Measurements from ENCODE around the gene C1orf159.

Gene C1orf159

DNA sequence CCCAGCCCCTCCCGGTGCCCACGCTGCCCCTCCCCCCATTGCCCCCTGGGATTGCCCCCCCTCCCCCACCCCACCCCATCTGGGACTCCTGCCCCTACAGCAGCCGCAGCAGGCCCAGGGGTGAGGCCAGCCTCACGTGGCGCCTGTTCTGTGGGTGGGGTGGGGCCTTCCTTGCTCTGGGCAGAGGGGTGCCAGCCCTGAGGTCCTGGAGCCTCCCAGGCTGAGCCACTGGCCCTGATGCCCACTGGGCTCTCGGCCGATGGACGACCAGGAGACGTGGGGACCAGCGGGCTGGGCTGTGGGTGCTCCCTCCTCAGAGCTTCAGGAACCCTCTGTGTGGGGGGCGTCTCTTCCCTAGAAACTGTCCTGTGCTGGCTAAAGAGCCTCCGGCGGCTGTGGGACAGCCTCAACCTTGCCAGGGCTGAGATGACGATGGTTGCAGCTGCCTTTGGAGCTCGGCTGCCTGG lies 5.8 kb upstream of the C1orf159 start:
- TF ChIP-seq, protein P1, sequence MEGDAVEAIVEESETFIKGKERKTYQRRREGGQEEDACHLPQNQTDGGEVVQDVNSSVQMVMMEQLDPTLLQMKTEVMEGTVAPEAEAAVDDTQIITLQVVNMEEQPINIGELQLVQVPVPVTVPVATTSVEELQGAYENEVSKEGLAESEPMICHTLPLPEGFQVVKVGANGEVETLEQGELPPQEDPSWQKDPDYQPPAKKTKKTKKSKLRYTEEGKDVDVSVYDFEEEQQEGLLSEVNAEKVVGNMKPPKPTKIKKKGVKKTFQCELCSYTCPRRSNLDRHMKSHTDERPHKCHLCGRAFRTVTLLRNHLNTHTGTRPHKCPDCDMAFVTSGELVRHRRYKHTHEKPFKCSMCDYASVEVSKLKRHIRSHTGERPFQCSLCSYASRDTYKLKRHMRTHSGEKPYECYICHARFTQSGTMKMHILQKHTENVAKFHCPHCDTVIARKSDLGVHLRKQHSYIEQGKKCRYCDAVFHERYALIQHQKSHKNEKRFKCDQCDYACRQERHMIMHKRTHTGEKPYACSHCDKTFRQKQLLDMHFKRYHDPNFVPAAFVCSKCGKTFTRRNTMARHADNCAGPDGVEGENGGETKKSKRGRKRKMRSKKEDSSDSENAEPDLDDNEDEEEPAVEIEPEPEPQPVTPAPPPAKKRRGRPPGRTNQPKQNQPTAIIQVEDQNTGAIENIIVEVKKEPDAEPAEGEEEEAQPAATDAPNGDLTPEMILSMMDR (IDR thresholded peaks at IDR 0.05; ENCODE audit: poor library complexity, severe bottlenecking) = no peak
- Histone ChIP-seq H3K4me1 (ENCODE audit: insufficient read depth, poor library complexity, severe bottlenecking) (no peaks in the 10 kb centered on the region), H3K4me3 (ENCODE audit: severe bottlenecking) (no peak overlapping the region), H3K27me3 (ENCODE audit: insufficient read depth, poor library complexity, severe bottlenecking) (peaks cover 9% of the 10 kb centered on the region), H3K36me3 (ENCODE audit: low read depth) (no peaks in the 10 kb centered on the region), H3K27ac (ENCODE audit: poor library complexity, severe bottlenecking) (no peak overlapping the region), H3K9me3 (ENCODE audit: severe bottlenecking) (no peaks in the 10 kb centered on the region)
- DNase-seq (ENCODE audit: low spot score) (no peak), ATAC-seq (ENCODE audit: low read depth) (peak; percentile 28)

DNA sequence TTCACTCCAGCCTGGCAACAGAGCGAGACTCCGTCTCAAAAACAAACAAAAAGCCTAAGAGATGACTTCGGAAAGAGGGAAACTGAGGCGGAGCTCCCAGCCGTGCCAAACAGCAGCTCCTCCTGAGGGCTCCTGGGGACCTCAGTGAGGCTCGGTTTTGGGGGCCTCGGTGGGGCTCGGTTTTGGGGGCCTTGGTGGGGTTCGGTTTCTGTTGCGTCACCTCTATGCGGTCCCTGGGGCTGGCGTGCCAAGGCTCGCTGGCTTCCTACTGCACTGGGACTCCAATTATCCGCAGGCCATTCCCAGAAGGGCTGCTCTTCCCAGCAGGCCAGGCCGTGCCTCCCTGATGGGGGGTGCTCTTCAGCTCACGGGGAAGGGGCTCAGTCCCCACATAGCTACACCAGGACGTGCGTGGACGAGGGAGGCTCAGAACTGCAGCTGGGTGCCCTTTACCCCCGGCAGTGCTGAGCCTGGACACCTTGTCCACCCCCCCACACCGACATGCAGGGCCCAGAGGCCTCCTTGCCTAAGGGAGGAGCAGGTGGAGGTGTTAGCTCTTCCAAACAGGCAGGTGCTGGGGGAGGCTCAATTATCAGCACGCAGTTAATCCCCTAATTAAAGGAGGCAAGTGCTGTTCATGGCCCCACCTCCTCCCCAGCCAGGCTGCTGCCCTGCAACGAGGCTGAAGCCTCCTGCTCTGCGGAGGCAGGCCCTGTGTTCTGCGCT lies 5.1 kb upstream of the C1orf159 start:
- no peaks in the 10 kb centered on the region for H3K4me1 ChIP-seq (ENCODE audit: insufficient read depth, poor library complexity, severe bottlenecking)
- H3K4me3 ChIP-seq (ENCODE audit: severe bottlenecking) = no peak overlapping the region
- peak; percentile 41 for DNase-seq (ENCODE audit: low spot score)
- no peak overlapping the region for H3K27ac ChIP-seq (ENCODE audit: poor library complexity, severe bottlenecking)
- peaks cover 9% of the 10 kb centered on the region for H3K27me3 ChIP-seq (ENCODE audit: insufficient read depth, poor library complexity, severe bottlenecking)
- no peaks in the 10 kb centered on the region for H3K9me3 ChIP-seq (ENCODE audit: severe bottlenecking)
- H3K36me3 ChIP-seq (ENCODE audit: low read depth) = no peaks in the 10 kb centered on the region
- TF ChIP-seq, protein P1 (IDR thresholded peaks at IDR 0.05; ENCODE audit: poor library complexity, severe bottlenecking) = no peak
- ATAC-seq (ENCODE audit: low read depth) = no peak

DNA sequence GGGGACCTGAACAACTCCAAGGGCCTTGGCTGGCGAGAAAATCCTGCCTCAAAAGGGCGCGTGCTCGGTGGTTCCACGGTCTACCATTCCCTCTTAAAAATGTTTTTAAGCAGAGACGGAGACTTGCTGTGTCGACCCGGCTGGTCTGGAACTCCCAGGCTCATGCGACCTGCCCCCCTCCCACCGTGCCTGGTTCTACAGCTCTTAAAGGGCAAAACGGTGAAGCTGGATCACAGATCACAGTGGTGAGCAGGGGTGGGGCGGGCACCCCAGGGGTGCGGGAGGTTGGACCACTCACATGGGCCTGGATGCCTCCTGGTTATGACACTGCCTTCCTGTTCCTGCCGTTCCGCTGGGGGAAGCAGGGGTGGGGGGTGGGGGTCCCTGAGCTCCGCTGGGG lies 4.2 kb upstream of the C1orf159 start:
- peak; percentile 36 for DNase-seq (ENCODE audit: low spot score)
- Histone ChIP-seq H3K4me1 (ENCODE audit: insufficient read depth, poor library complexity, severe bottlenecking) (no peaks in the 10 kb centered on the region), H3K36me3 (ENCODE audit: low read depth) (no peaks in the 10 kb centered on the region), H3K9me3 (ENCODE audit: severe bottlenecking) (no peaks in the 10 kb centered on the region), H3K4me3 (ENCODE audit: severe bottlenecking) (no peak overlapping the region), H3K27me3 (ENCODE audit: insufficient read depth, poor library complexity, severe bottlenecking) (peaks cover 9% of the 10 kb centered on the region), H3K27ac (ENCODE audit: poor library complexity, severe bottlenecking) (no peak overlapping the region)
- TF ChIP-seq, protein P1 (IDR thresholded peaks at IDR 0.05; ENCODE audit: poor library complexity, severe bottlenecking) = no peak
- ATAC-seq (ENCODE audit: low read depth) = no peak

DNA sequence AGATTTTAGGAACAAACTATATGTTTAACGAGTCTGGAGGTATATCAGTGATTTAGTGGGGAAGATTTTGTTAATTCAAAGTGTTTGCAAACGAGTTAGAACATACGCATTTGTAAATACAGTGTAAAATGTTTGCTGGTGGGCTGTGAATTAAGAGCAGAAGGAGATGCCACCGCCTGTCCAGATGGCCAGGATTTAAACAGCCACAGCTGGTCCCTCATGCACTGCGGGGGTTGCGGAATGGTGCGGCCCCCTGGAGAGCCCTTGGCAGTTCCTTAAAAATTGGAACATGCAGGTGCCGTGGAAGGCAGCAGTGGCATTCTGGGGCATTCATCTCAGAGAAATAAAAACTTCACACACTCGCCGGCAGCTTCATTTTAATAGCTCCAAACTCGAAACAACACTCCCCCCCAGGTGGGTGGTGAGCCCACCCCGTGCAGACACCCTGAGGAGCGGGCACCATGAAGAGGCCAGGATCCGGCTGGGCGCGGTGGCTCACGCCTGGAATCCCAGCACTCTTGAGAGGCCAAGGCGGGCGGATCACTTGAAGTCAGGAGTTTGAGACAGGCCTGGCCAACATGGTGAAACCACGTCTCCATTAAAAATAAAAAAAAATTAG lies 3.5 kb upstream of the C1orf159 start:
- no peak for ATAC-seq (ENCODE audit: low read depth)
- H3K9me3 ChIP-seq (ENCODE audit: severe bottlenecking) = no peaks in the 10 kb centered on the region
- H3K27me3 ChIP-seq (ENCODE audit: insufficient read depth, poor library complexity, severe bottlenecking) = peaks cover 9% of the 10 kb centered on the region
- H3K27ac ChIP-seq (ENCODE audit: poor library complexity, severe bottlenecking) = no peak overlapping the region
- H3K4me3 ChIP-seq (ENCODE audit: severe bottlenecking) = no peak overlapping the region
- no peaks in the 10 kb centered on the region for H3K36me3 ChIP-seq (ENCODE audit: low read depth)
- no peak for DNase-seq (ENCODE audit: low spot score)
- H3K4me1 ChIP-seq (ENCODE audit: insufficient read depth, poor library complexity, severe bottlenecking) = no peaks in the 10 kb centered on the region
- TF ChIP-seq, protein P1 (IDR thresholded peaks at IDR 0.05; ENCODE audit: poor library complexity, severe bottlenecking) = no peak

DNA sequence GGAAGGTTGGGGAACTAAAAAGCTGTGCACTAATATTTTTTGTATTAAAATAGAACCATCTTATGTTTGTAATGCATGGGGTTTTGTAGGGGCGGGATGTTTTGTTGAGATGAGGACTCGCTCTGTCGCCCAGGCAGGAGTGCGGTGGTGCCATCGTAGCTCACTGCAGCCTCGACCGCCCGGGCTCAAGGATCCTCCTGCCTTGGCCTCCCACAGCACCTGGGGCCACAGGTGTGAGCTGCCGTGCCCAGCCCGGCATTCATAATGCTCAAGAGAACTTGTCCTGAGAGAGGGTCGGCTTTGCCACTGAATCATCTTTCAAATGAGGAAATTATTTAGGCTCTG lies 3.0 kb upstream of the C1orf159 start:
- H3K27ac ChIP-seq (ENCODE audit: poor library complexity, severe bottlenecking) = no peak overlapping the region
- peaks cover 9% of the 10 kb centered on the region for H3K27me3 ChIP-seq (ENCODE audit: insufficient read depth, poor library complexity, severe bottlenecking)
- DNase-seq (ENCODE audit: low spot score) (peak; percentile 29), ATAC-seq (ENCODE audit: low read depth) (no peak)
- H3K9me3 ChIP-seq (ENCODE audit: severe bottlenecking) = no peaks in the 10 kb centered on the region
- H3K4me3 ChIP-seq (ENCODE audit: severe bottlenecking) = no peak overlapping the region
- TF ChIP-seq, protein P1 (IDR thresholded peaks at IDR 0.05; ENCODE audit: poor library complexity, severe bottlenecking) = no peak
- H3K4me1 ChIP-seq (ENCODE audit: insufficient read depth, poor library complexity, severe bottlenecking) = no peaks in the 10 kb centered on the region
- no peaks in the 10 kb centered on the region for H3K36me3 ChIP-seq (ENCODE audit: low read depth)
